WTC11 (cell line): ENCODE data around the gene ARHGAP10. TPM values are rescaled to one million over a fixed set of nuclear protein-coding genes. Genes with fewer than 3 reads are reported as not detected.
"Not testable (repeated sequence)": the region's sequence is repeated elsewhere in the genome, so short reads cannot be mapped to it uniquely, and the experiment has no call there.

ENCODE experiments used
- ATAC-seq: fragments of 200-7000 bp; cut with Tn5 transposase; 2 replicates; pipeline ENCODE4 v1.10.0; 2021; ENCODE audit warnings: mild to moderate bottlenecking, moderate library complexity
- CTCF ChIA-PET: fragments of 300-600 bp; sonication (Branson Sonifier 250); formaldehyde crosslinking; loops from one replicate; lab custom pipeline; 2021; ENCODE audit warnings: antibody characterized with exemption; lab: Charles Lee
- POLR2A ChIA-PET: fragments of 350-600 bp; sonication (Branson Sonifier 250); formaldehyde crosslinking; loops from one replicate; lab custom pipeline; 2021; ENCODE audit warnings: antibody characterized with exemption; lab: Charles Lee
- DNase-seq: peaks from one replicate; pipeline ENCODE4 v3.0.0; 2021; ENCODE audit warnings: low spot score
- H3K27ac Mint-ChIP-seq: 2 replicates; pipeline ENCODE4 v1.8.0; 2021; ENCODE audit warnings: mixed read lengths
- H3K27me3 Mint-ChIP-seq: 2 replicates; pipeline ENCODE4 v1.8.0; 2021; ENCODE audit warnings: low read depth, mild to moderate bottlenecking, moderate library complexity, mixed read lengths
- H3K36me3 Mint-ChIP-seq: 2 replicates; pipeline ENCODE4 v1.8.0; 2021; ENCODE audit warnings: mixed read lengths
- H3K4me1 Mint-ChIP-seq: 2 replicates; pipeline ENCODE4 v1.8.0; 2022; ENCODE audit warnings: mixed read lengths
- H3K4me3 Mint-ChIP-seq: 2 replicates; pipeline ENCODE4 v1.8.0; 2021; ENCODE audit warnings: mild to moderate bottlenecking, moderate library complexity, mixed read lengths
- H3K9me3 Mint-ChIP-seq: 2 replicates; pipeline ENCODE4 v1.8.0; 2021; ENCODE audit warnings: mixed read lengths
- CREB1 ChIP-seq: sonication (generic); formaldehyde crosslinking; IDR thresholded peaks from 2 replicates; pipeline ENCODE4 v1.8.0; 2023; ENCODE audit warnings: mild to moderate bottlenecking, missing genetic modification reagents
- CREM ChIP-seq: sonication (generic); formaldehyde crosslinking; IDR thresholded peaks from 2 replicates; pipeline ENCODE4 v1.8.1; 2022; ENCODE audit warnings: mild to moderate bottlenecking, missing genetic modification reagents, moderate library complexity
- ETV6 ChIP-seq: sonication (generic); formaldehyde crosslinking; IDR thresholded peaks from 2 replicates; pipeline ENCODE4 v1.8.1; 2022; ENCODE audit warnings: mild to moderate bottlenecking, missing genetic modification reagents
- FOXJ3 ChIP-seq: sonication (generic); formaldehyde crosslinking; IDR thresholded peaks from 2 replicates; pipeline ENCODE4 v1.9.0; 2021; ENCODE audit warnings: missing genetic modification reagents, mild to moderate bottlenecking, borderline replicate concordance
- FOXP1 ChIP-seq: sonication (generic); formaldehyde crosslinking; IDR thresholded peaks from 2 replicates; pipeline ENCODE4 v1.8.0; 2022; ENCODE audit warnings: missing genetic modification reagents, mild to moderate bottlenecking, moderate library complexity, borderline replicate concordance
- JAZF1 ChIP-seq: fragments of 250-450 bp; sonication (Bioruptor Pico); IDR thresholded peaks from 2 replicates; pipeline ENCODE4 v1.9.0; 2021; ENCODE audit warnings: moderate library complexity, mild to moderate bottlenecking, inconsistent platforms
- PRRX2 ChIP-seq: fragments of 250-450 bp; sonication (Bioruptor Pico); IDR thresholded peaks from 2 replicates; pipeline ENCODE4 v1.8.0; 2021; ENCODE audit warnings: mild to moderate bottlenecking
- SOX15 ChIP-seq: fragments of 250-450 bp; sonication (Bioruptor Pico); IDR thresholded peaks from 2 replicates; pipeline ENCODE4 v1.9.0; 2021; ENCODE audit warnings: mild to moderate bottlenecking
- TEAD4 ChIP-seq: sonication (generic); formaldehyde crosslinking; IDR thresholded peaks from 2 replicates; pipeline ENCODE4 v1.8.0; 2022; ENCODE audit warnings: mild to moderate bottlenecking, missing genetic modification reagents
- ZNF121 ChIP-seq: sonication (generic); formaldehyde crosslinking; IDR thresholded peaks from 2 replicates; pipeline ENCODE4 v1.8.0; 2023; ENCODE audit warnings: missing genetic modification reagents
- total RNA-seq: library from RNA; stranded (reverse); gene quantifications from 3 replicates; pipeline ENCODE4 v1.2.3, GENCODE V29; 2021
- TF ChIP-seq, protein P1 (sequence below): sonication (generic); formaldehyde crosslinking; IDR thresholded peaks from 2 replicates; pipeline ENCODE4 v1.8.0; 2022; ENCODE audit warnings: mild to moderate bottlenecking, missing genetic modification reagents
- TF ChIP-seq, protein P2 (sequence below): sonication (generic); formaldehyde crosslinking; IDR thresholded peaks from 2 replicates; pipeline ENCODE4 v1.8.1; 2022; ENCODE audit warnings: mild to moderate bottlenecking, moderate library complexity, missing genetic modification reagents
- TF ChIP-seq, protein P3 (sequence below): fragments of 250-450 bp; sonication (Bioruptor Pico); IDR thresholded peaks from 2 replicates; pipeline ENCODE4 v2.1.2; 2022; ENCODE audit warnings: mild to moderate bottlenecking, moderate library complexity
- TF ChIP-seq, protein P4 (sequence below): sonication (generic); formaldehyde crosslinking; IDR thresholded peaks from 2 replicates; pipeline ENCODE4 v1.8.1; 2022; ENCODE audit warnings: mild to moderate bottlenecking, missing genetic modification reagents, moderate library complexity, borderline replicate concordance
- TF ChIP-seq, protein P5 (sequence below): sonication (generic); formaldehyde crosslinking; conservative IDR thresholded peaks from 2 replicates; pipeline ENCODE4 v1.8.1; 2023; ENCODE audit warnings: mild to moderate bottlenecking, low read depth, missing genetic modification reagents, moderate library complexity
- TF ChIP-seq, protein P6 (sequence below): fragments of 200-600 bp; IDR thresholded peaks from 2 replicates; pipeline ENCODE4 v1.8.0; 2022; ENCODE audit warnings: antibody characterized with exemption
- TF ChIP-seq, protein P7 (sequence below): sonication (generic); formaldehyde crosslinking; IDR thresholded peaks from 2 replicates; pipeline ENCODE4 v1.8.0; 2022; ENCODE audit warnings: mild to moderate bottlenecking, missing genetic modification reagents
- TF ChIP-seq, protein P8 (sequence below): fragments of 250-450 bp; sonication (Bioruptor Pico); IDR thresholded peaks from 2 replicates; pipeline ENCODE4 v1.9.0; 2021; ENCODE audit warnings: moderate library complexity, mild to moderate bottlenecking, inconsistent platforms, borderline replicate concordance

The ARHGAP10 gene
- total RNA-seq, 1 experiment from 2014 or later: 9.6 TPM

DNA sequence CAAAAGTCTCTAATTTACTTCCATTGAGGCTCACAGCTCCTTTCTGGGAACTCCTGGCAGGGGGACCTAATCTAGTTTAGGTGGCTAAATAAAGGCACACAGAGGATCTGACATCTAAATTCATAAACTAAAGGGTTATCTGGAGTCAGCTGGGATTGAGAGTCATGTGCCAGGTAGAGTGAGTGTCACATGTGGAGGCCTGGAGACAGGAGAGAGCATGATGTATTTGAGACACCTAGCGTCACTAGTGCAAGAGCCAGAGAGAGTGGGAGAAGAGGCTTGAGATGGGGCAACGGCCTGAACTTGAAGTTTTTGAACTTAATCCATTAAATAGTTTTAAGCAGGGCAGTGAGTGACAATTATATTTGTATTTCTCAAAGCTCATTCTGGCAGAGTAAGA lies 152.6 kb downstream of the ARHGAP10 start:
- Mint-ChIP-seq H3K27me3 (no peaks in the 10 kb centered on the region), H3K36me3 (peaks cover 16% of the 10 kb centered on the region), H3K4me1 (no peaks in the 10 kb centered on the region), H3K27ac (no peak overlapping the region), H3K4me3 (no peak overlapping the region), H3K9me3 (peaks cover 15% of the 10 kb centered on the region)
- ATAC-seq (no peak), DNase-seq (no peak)
- POLR2A ChIA-PET: interaction anchor here (0.6 kb wide), 1 partner anchor 638 kb away, joined by 3 read pairs; no protein-coding TSS in a partner anchor
- no peak for TF ChIP-seq SOX15
- TF ChIP-seq, protein P1, sequence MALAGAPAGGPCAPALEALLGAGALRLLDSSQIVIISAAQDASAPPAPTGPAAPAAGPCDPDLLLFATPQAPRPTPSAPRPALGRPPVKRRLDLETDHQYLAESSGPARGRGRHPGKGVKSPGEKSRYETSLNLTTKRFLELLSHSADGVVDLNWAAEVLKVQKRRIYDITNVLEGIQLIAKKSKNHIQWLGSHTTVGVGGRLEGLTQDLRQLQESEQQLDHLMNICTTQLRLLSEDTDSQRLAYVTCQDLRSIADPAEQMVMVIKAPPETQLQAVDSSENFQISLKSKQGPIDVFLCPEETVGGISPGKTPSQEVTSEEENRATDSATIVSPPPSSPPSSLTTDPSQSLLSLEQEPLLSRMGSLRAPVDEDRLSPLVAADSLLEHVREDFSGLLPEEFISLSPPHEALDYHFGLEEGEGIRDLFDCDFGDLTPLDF (CRISPR knock-in tag): no peak
- no peak for TF ChIP-seq FOXJ3 (CRISPR knock-in tag)
- no peak for TF ChIP-seq ZNF121 (CRISPR knock-in tag)
- TF ChIP-seq, protein P2, sequence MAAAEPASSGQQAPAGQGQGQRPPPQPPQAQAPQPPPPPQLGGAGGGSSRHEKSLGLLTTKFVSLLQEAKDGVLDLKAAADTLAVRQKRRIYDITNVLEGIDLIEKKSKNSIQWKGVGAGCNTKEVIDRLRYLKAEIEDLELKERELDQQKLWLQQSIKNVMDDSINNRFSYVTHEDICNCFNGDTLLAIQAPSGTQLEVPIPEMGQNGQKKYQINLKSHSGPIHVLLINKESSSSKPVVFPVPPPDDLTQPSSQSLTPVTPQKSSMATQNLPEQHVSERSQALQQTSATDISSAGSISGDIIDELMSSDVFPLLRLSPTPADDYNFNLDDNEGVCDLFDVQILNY (CRISPR knock-in tag): no peak
- TF ChIP-seq, protein P3, sequence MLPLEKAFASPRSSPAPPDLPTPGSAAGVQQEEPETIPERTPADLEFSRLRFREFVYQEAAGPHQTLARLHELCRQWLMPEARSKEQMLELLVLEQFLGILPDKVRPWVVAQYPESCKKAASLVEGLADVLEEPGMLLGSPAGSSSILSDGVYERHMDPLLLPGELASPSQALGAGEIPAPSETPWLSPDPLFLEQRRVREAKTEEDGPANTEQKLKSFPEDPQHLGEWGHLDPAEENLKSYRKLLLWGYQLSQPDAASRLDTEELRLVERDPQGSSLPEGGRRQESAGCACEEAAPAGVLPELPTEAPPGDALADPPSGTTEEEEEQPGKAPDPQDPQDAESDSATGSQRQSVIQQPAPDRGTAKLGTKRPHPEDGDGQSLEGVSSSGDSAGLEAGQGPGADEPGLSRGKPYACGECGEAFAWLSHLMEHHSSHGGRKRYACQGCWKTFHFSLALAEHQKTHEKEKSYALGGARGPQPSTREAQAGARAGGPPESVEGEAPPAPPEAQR (CRISPR knock-in tag): no peak
- TF ChIP-seq, protein P4, sequence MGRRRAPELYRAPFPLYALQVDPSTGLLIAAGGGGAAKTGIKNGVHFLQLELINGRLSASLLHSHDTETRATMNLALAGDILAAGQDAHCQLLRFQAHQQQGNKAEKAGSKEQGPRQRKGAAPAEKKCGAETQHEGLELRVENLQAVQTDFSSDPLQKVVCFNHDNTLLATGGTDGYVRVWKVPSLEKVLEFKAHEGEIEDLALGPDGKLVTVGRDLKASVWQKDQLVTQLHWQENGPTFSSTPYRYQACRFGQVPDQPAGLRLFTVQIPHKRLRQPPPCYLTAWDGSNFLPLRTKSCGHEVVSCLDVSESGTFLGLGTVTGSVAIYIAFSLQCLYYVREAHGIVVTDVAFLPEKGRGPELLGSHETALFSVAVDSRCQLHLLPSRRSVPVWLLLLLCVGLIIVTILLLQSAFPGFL (CRISPR knock-in tag): no peak
- CTCF ChIA-PET: interaction anchor here (1.1 kb wide), 1 partner anchor 17 kb away, joined by 3 read pairs; no protein-coding TSS in a partner anchor

DNA sequence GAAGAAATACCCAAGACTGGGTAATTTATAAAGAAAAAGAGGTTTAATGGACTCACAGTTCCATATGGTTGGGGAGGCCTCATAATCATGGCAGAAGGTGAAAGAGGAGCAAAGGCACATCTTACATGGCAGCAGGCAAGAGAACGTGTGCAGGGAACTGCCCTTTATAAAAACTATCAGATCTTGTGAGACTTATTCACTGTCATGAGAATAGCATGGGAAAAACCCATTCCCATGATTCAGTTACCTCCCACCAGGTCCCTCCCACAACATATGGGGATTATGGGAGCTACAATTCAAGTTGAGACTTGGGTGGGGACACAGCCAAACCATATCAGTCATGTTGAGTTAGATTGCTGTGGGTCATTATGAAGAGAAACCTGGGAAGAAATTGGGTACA lies 153.3 kb downstream of the ARHGAP10 start:
- Mint-ChIP-seq H3K36me3 (peaks cover 16% of the 10 kb centered on the region), H3K9me3 (peaks cover 15% of the 10 kb centered on the region)
- H3K4me3 Mint-ChIP-seq, DNase-seq, H3K27me3 Mint-ChIP-seq, H3K27ac Mint-ChIP-seq, ATAC-seq, CTCF ChIA-PET, H3K4me1 Mint-ChIP-seq, POLR2A ChIA-PET: not testable (repeated sequence)

DNA sequence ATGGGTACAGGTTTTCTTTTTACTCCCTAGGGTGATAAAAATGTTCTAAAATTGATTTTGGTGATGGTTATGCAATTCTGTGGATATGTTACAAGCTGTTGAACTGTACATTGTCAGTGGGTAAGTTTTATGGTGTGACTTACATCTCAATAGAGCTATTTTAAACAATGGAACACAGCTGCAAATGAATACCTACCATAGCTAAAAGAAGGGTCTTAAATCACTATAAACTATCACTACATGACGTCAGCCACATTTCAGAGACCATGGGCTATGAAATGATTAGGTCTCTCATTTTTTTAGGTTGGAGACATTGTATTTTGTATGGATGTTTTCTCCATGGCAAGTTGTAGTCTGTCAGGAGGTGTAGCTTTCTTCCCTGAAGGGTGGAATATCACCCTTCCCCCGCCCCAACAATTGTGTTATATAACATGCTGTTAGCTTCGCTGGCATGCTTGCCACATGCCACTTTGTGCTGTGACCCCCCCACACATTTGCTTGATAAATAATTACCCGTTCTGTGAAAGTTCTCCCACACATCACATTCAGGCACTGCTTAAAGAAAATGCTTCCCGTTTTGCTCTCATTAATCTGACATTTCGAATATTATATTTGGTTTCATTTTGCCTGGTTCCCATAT lies 159.7 kb downstream of the ARHGAP10 start:
- CTCF ChIA-PET: interaction anchor here (0.8 kb wide), 1 partner anchor 25 kb away, joined by 3 read pairs; no protein-coding TSS in a partner anchor
- POLR2A ChIA-PET: no interaction called here

More for the DNA sequence above, 159.7 kb downstream of the ARHGAP10 start:
- Mint-ChIP-seq H3K4me1 (no peaks in the 10 kb centered on the region), H3K9me3 (peaks cover 22% of the 10 kb centered on the region), H3K27ac (no peak overlapping the region), H3K36me3 (peaks cover 22% of the 10 kb centered on the region), H3K27me3 (no peaks in the 10 kb centered on the region; the same call in 1 of the 2 replicates), H3K4me3 (no peak overlapping the region)
- TF ChIP-seq, protein P5, sequence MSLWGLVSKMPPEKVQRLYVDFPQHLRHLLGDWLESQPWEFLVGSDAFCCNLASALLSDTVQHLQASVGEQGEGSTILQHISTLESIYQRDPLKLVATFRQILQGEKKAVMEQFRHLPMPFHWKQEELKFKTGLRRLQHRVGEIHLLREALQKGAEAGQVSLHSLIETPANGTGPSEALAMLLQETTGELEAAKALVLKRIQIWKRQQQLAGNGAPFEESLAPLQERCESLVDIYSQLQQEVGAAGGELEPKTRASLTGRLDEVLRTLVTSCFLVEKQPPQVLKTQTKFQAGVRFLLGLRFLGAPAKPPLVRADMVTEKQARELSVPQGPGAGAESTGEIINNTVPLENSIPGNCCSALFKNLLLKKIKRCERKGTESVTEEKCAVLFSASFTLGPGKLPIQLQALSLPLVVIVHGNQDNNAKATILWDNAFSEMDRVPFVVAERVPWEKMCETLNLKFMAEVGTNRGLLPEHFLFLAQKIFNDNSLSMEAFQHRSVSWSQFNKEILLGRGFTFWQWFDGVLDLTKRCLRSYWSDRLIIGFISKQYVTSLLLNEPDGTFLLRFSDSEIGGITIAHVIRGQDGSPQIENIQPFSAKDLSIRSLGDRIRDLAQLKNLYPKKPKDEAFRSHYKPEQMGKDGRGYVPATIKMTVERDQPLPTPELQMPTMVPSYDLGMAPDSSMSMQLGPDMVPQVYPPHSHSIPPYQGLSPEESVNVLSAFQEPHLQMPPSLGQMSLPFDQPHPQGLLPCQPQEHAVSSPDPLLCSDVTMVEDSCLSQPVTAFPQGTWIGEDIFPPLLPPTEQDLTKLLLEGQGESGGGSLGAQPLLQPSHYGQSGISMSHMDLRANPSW (CRISPR knock-in tag): no peak
- TF ChIP-seq, protein P6, sequence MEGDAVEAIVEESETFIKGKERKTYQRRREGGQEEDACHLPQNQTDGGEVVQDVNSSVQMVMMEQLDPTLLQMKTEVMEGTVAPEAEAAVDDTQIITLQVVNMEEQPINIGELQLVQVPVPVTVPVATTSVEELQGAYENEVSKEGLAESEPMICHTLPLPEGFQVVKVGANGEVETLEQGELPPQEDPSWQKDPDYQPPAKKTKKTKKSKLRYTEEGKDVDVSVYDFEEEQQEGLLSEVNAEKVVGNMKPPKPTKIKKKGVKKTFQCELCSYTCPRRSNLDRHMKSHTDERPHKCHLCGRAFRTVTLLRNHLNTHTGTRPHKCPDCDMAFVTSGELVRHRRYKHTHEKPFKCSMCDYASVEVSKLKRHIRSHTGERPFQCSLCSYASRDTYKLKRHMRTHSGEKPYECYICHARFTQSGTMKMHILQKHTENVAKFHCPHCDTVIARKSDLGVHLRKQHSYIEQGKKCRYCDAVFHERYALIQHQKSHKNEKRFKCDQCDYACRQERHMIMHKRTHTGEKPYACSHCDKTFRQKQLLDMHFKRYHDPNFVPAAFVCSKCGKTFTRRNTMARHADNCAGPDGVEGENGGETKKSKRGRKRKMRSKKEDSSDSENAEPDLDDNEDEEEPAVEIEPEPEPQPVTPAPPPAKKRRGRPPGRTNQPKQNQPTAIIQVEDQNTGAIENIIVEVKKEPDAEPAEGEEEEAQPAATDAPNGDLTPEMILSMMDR: no peak
- TF ChIP-seq JAZF1 (CRISPR knock-in tag): no peak
- no peak for TF ChIP-seq CREB1 (CRISPR knock-in tag)
- no peak for TF ChIP-seq ETV6 (CRISPR knock-in tag)
- no peak for TF ChIP-seq SOX15
- TF ChIP-seq, protein P7, sequence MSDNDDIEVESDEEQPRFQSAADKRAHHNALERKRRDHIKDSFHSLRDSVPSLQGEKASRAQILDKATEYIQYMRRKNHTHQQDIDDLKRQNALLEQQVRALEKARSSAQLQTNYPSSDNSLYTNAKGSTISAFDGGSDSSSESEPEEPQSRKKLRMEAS (CRISPR knock-in tag): no peak
- TF ChIP-seq CREM: no peak
- no peak for TF ChIP-seq PRRX2 (CRISPR knock-in tag)
- TF ChIP-seq, protein P8, sequence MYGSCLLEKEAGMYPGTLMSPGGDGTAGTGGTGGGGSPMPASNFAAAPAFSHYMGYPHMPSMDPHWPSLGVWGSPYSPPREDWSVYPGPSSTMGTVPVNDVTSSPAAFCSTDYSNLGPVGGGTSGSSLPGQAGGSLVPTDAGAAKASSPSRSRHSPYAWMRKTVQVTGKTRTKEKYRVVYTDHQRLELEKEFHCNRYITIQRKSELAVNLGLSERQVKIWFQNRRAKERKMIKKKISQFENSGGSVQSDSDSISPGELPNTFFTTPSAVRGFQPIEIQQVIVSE: no peak
- TF ChIP-seq FOXP1: no peak
- TF ChIP-seq TEAD4: no peak
- DNase-seq: no peak
- ATAC-seq: no peak
